Left cardiac atrium (tissue), 4 donors: Measurements from ENCODE around the gene CYGB. TPM values are rescaled to one million over a fixed set of nuclear protein-coding genes. Genes with fewer than 3 reads are reported as not detected.
A peak's percentile ranks its signal among the peaks of the same experiment; 100 is the strongest.
"Not testable (repeated sequence)": the region's sequence is repeated elsewhere in the genome, so short reads cannot be mapped to it uniquely, and the experiment has no call there.

ENCODE experiments used
- ATAC-seq, 2 donors: fragments of 200-7000 bp; cut with Tn5 transposase; one replicate each; pipeline ENCODE4 v1.9.1; 2020; ENCODE audit warnings: mild to moderate bottlenecking in 2 of 2, moderate library complexity in 2 of 2
- DNase-seq: peaks from one replicate; pipeline ENCODE4 v3.0.0-alpha.2; 2020
- intact Hi-C, 2 donors: fragments of 100-400 bp; cut with DNase I; formaldehyde crosslinking; loops; one replicate each; pipeline versions ENCODE4 v1.14.1 to v1.15.1; 2022 to 2023
- total RNA-seq, 2 donors: library from RNA; stranded (reverse); fragmentation: NEBNext Ultra II Directional; extraction: Animal tissue kit (Norgen Biotek cat#: 25700); gene quantifications; one replicate each; pipeline ENCODE4 v1.2.1, GENCODE V29; 2021
- donor health status: DM: no; HTN: yes; CAD: no.
- donor health status: DM: no; HTN: yes; CAD: no; lungs with severe emphysema.
- donor health status: DM: yes; HTN: yes; CAD: no.
- donor health status: Dilated cardiomyopathy.

The CYGB gene
- total RNA-seq, 2 donors from 2014 or later, result 45.7 to 70.8 TPM

- DNase-seq, intact Hi-C loops, ATAC-seq: not testable (repeated sequence)
Observed at GRCh38 chr17:76514355-76514754, 23.2 kb downstream of the CYGB start.

GRCh38 chr17:76513306-76513692 lies 24.2 kb downstream of the CYGB start:
- ATAC-seq, result no peak
- no peak for DNase-seq
- intact Hi-C loops, result no loop called here

DNA sequence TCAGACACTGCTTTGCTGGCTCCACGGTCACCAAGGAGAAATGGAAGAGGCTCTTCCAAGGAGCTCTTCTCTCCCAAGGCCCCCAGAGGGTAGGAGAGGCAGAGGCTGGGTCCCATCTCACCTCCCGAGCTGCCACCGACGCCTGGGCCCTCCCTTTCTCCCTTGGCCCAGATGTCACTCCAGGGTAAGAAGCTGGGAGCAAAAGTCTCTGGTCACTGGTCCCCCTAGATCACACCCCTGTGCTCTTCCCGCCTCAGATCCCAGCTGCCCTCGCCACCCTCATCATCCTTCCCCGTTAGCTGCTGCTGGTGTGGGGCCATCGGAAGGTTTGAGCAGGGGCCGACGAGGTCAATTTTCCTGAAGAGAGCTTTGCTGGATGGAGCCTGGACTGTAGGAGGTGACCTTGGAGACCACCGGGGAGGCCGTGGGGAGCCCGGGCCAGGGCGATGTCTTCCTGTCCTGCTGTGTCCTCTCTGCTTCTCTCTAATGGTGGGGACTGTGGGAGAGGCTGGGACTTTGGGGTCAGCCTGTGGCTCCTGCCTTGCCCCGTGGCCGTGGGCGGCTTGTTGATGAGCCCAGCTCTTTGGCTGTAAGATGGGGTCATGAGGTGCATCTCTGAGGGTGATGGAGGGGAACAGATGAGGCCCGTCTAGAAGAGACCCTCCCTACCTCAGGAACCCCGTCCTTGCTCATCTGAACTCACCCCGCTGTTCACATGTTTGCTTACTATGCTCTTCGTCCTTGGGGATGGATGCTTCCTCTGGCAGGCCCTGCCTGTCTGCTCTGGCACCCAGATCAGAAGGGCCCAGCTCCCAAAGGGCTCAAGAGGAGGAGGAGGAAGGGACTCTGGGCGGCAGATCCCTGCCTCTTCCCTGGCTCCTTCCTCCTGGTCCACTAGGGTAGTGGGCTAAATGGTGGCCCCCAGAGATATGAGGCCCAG lies 24.9 kb downstream of the CYGB start:
- intact Hi-C loops, result no loop called here
- no peak for DNase-seq
- no peak for ATAC-seq

GRCh38 chr17:76511668-76512365 lies 25.7 kb downstream of the CYGB start:
- DNase-seq (no peak), ATAC-seq (no peak)
- intact Hi-C loops, result no loop called here

DNA sequence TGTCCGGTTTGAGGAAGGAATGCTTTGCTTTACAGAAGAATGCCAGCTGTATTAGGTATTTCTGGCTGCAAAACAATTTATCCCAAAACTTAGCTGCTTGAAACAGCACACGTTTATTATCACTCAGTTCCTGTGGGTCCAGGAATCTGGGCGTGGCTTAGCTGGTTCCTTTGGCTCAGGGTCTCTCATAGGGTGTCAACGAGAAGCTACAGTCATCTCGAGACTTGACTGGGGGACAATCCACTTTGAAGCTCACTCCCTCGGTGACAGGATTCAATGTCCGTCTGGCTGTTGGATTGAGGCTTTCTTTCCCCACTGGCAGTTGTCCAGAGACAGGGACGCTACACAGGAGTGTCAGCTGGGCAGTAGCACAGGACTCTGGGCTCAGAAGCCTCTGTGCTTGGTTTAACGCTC lies 26.7 kb downstream of the CYGB start:
- intact Hi-C loops, result no loop called here
- DNase-seq (no peak), ATAC-seq (no peak)

GRCh38 chr17:76508472-76509063 lies 28.9 kb downstream of the CYGB start:
- ATAC-seq, DNase-seq, intact Hi-C loops: not testable (repeated sequence)

DNA sequence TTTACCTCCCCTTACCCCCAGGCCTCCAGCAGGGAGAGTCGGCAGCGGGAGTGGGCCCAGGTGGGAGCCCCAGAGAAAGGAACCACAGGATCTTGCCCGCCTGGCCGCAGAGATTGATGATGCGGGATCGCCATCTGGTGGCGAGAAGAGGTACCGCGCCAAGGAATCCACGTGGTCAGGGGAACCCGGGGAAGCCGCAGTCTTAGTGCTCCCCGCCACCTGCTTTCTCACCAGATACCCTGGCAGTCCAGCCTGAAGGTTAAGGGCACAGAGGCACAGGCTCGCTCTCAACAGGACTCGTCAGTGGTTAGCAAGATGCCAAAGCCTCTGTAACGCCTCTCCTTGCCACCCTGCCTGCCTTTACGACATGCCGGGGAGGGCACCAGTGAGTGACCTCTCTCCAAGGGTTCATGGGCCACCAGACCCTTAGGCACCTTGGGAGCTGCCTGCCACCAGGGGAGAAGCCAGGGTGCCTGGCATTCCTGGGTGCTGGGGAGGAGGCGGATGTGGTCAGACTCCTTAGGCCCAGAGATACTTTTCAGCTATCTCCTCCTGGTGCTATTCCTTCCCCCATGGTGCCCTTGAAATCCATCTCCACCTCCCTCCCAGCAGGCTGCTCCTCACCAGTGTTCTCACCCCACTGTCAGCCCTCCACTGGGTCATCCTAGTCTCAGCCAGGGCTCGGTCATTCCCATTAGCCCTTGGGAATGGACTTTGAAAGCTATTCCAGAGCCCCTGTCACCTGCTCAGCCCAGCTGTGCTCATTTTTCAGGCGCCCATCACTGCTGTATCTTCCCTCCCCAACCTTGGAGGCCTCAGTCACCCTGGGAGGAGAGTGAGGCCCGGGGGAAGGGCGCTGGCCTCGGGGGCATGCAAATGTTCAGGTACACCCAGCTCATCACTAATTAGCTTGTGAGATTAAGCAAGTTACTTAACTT lies 30.8 kb downstream of the CYGB start:
- DNase-seq (peak; percentile 83), ATAC-seq (peak; percentile 70 to 75)
- intact Hi-C loops, result loop anchor here (1.0 to 2.0 kb wide), 2 partner anchors 40 to 98 kb away; no protein-coding TSS in a partner anchor

DNA sequence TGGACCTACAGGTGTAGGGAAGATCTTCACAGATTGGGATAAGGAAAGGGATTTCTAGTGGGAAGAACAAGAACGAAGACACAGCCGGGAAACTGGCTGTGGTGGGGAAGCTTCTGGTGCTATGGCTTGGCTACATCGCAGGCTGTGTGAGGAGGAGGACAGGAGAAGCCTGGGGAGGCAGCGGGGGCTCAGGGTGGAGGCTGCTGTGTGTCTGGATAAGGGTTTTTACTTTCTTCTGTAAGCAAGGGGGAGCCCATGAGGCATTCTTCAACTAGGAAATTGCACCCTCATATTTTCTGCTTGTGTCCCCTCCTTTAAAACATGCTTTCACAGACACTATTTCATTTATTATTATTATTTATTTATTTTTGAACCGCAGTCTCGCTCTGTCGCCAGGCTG lies 33.4 kb downstream of the CYGB start:
- DNase-seq (no peak), ATAC-seq (no peak)
- intact Hi-C loops, result no loop called here

DNA sequence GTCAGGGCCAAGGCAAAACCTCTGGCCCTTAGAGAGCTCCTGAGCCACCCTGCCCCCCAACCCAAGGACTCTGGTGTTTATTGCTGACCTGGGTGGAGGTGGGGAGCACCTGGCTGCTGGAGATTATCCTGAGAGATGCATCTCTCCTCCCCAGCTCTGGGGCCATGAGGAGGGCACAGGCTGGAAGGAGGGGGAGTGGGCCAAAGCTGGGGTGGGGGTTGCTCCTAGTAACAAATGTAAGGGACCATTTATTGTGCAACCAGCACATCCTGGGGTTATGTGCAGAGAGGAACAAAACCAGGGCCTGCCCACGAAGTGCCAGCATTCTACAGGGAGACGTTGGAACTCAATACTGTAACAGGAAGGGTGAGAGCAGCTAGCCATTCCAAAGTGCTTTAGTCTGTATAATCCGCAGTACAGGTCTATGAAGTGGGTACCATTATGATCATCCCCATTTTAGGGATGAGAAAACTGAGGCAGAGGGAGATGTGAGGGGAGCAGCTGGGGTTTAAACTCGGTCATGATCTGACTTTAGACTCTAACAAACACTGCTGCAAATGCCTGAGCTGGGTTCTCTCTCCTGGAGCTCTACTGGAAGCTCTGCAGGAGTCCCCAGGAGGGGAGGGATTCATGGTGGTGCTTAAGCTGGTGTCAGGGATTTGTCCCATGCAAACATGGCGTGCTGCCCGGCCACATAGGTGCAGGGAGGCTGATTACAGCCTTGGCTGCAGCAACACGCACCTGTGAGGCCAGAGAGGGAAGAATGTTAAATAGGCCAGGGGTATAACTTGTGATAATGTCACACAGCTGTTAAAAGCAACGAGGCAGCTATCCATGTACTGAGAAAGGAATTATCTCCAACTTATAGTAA lies 34.9 kb downstream of the CYGB start:
- intact Hi-C loops, result no loop called here
- DNase-seq, result no peak
- ATAC-seq, result no peak

- DNase-seq (no peak), ATAC-seq (no peak)
- intact Hi-C loops, result no loop called here
Observed at GRCh38 chr17:76501827-76502307, 35.6 kb downstream of the CYGB start.

- DNase-seq, result peak; percentile 88
- peak; percentile 89 to 92 for ATAC-seq
- intact Hi-C loops, result no loop called here
Observed at GRCh38 chr17:76501018-76501826, 36.3 kb downstream of the CYGB start, which contains the start of gene RHBDF2. Gene RHBDF2, minus strand, starts transcription at chr17:76501423. Its CDS starts 19,899 bp downstream, at chr17:76481524.

DNA sequence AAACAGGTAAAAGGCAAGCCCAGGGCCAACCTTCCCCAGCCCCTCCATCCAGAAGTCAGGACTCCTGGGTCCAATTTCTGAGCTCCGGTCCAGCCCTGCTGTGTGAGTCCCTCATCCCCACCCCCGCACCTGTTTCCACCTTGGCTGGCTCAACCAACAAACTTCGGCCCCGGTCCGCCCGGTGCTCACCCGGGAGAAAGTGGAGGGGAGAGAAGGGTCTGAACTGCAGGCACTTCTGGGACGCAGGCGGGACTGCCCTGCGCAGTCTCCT lies 36.8 kb downstream of the CYGB start:
- no peak for DNase-seq
- ATAC-seq, result no peak
- intact Hi-C loops, result no loop called here

- intact Hi-C loops, result no loop called here
- no peak for DNase-seq
- no peak for ATAC-seq
Observed at GRCh38 chr17:76500074-76500746, 37.3 kb downstream of the CYGB start.

- intact Hi-C loops, result no loop called here
- DNase-seq (no peak), ATAC-seq (no peak)
Observed at GRCh38 chr17:76499267-76499667, 38.2 kb downstream of the CYGB start.

DNA sequence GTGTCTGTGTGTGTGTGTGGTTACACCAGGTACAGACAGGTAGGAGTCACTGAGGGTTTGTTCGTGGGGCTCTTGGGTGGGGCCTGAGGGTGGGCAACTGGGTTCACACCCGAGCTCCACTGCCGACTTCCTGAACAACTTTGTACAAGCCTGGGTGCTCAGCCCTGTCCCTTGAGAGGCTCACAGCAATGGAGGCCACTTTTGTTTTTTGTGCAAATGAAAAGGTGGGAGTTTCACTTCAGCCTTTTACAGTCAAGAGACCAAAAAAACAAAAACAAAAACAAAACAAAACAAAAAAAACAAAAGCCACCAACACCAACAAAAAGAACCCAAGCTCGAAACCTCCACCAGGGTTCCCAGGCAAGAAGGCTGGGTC lies 38.6 kb downstream of the CYGB start:
- DNase-seq (no peak), ATAC-seq (no peak)
- intact Hi-C loops, result no loop called here

DNA sequence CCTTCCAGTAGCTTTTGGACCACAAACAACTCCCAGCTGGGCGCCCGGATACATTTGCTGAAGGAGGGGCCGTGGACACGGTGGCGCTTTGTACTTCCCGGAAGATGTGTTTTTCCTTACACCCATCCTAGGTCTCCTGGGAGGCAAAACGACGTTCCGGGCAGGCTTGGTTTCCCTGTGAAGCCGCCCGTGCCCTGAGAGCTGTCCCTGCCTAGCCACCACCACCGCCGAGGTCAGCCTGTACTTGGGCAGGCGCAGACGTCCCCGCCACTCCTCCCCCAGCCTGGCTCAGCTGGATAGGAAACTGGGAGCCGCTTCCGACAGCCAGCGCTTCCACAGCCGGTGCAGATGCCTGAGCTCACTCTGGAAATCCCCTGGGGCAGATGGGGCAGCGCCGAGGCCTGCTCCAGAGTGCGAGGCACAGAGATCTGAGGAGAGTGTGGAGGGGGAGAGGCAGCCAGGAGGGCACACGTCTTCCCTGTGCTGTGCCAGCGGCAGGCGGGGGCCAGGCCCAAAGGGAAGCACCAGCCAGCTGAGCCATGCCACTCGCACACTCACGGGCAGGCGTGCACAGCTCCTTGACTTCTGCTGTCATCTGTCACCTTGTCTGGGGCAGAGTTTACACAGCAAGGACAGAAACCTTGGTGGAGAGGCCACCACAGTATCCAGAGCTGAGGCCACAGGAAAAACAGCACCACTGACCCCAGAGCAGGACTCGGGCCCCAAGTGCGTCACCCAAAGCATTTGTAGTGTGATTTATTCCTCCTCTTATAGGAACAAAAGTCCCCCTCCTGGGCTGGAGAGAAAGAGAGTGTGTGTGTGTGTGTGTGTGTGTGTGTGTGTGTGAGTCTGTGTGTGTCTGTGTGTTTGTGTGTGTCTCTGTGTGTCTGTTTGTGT lies 39.3 kb downstream of the CYGB start:
- ATAC-seq (peak; percentile 67 to 68), DNase-seq (peak; percentile 87)
- intact Hi-C loops, result no loop called here
